Skeletal muscle tissue (tissue), 4 donors: ENCODE data around the gene AKT2. TPM values are rescaled to one million over a fixed set of nuclear protein-coding genes. Genes with fewer than 3 reads are reported as not detected.

ENCODE experiments used
- H3K27ac ChIP-seq: one replicate; pipeline ENCODE4 v1.7.0; 2013; ENCODE audit warnings: mild to moderate bottlenecking, low read depth, low read length, inconsistent platforms
- H3K27me3 ChIP-seq, 3 donors: one replicate each; pipeline ENCODE4 v1.7.0; 2013; ENCODE audit warnings: low read length in 3 of 3; ENCODE audit not compliant: control insufficient read depth in 3 of 3, insufficient read depth in 3 of 3
- H3K36me3 ChIP-seq, 3 donors: one replicate each; pipeline ENCODE4 v1.7.0; 2013; ENCODE audit warnings: low read length in 3 of 3; ENCODE audit not compliant: control insufficient read depth in 3 of 3, insufficient read depth in 3 of 3
- H3K4me1 ChIP-seq, 3 donors: one replicate each; pipeline ENCODE4 v1.7.0; 2013; ENCODE audit warnings: low read length in 3 of 3, mild to moderate bottlenecking in 3 of 3; ENCODE audit not compliant: control insufficient read depth in 3 of 3, insufficient read depth in 3 of 3
- H3K4me3 ChIP-seq, 3 donors: one replicate each; pipeline ENCODE4 v1.7.0; 2013; ENCODE audit warnings: low read length in 3 of 3
- H3K9ac ChIP-seq, 3 donors: one replicate each; pipeline ENCODE4 v1.7.0; 2013; ENCODE audit warnings: low read length in 3 of 3, mild to moderate bottlenecking in 3 of 3, moderate library complexity in 2 of 3, low read depth in 1 of 3
- H3K9me3 ChIP-seq, 3 donors: one replicate each; pipeline ENCODE4 v1.7.0; 2013; ENCODE audit warnings: low read length in 3 of 3; ENCODE audit not compliant: control insufficient read depth in 3 of 3
- total RNA-seq: library from RNA; depleted of rRNA; stranded (reverse); fragments of >200 nt; gene quantifications from one replicate; pipeline ENCODE4 v1.2.3, GENCODE V29; 2014
- donor health status: Osteomylitis.

The AKT2 gene
- total RNA-seq, 1 donor from 2014 or later, result 91.3 TPM

- peaks cover 29 to 44% (median 39%) of the 10 kb centered on the region in 3 donors for H3K36me3 ChIP-seq
- no peaks in the 10 kb centered on the region for H3K27me3 ChIP-seq
- H3K4me3 ChIP-seq, result no peak overlapping the region
- peaks cover 11 to 16% (median 12%) of the 10 kb centered on the region in 3 donors for H3K4me1 ChIP-seq
- no peak overlapping the region for H3K27ac ChIP-seq
- no peak overlapping the region for H3K9ac ChIP-seq
- H3K9me3 ChIP-seq, result no peaks in the 10 kb centered on the region
Measured at GRCh38 chr19:40232479-40232878, 52.7 kb downstream of the AKT2 start.

- no peak overlapping the region for H3K27ac ChIP-seq
- no peak overlapping the region for H3K4me3 ChIP-seq
- peaks cover 11 to 16% (median 12%) of the 10 kb centered on the region in 3 donors for H3K4me1 ChIP-seq
- H3K9me3 ChIP-seq, result no peaks in the 10 kb centered on the region
- H3K27me3 ChIP-seq, result peaks cover under 1 to 2% (median 1%) of the 10 kb centered on the region in 3 donors
- peaks cover 24 to 39% (median 34%) of the 10 kb centered on the region in 3 donors for H3K36me3 ChIP-seq
- peak overlapping the region in 1 of 3 donors; percentile 25 for H3K9ac ChIP-seq
Measured at GRCh38 chr19:40231544-40232424, 53.4 kb downstream of the AKT2 start.

DNA sequence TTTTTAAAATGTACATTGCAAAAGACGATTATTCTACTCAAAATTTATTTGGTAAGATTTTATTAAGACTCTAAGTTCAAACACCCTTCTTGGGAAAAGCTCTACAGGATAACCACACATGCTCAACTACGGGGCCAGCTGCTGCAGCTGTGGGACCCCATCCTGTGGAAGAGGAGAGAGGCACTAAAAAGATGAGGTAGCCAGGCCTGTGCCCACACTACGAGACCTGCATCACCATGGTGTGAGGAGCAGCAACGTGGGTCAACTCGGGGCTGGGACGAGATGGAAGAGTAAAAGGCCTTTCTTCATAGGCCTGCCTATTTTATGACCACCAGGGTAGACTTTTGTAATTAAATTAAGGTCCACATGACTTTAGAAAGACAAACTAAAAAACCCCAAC lies 54.1 kb downstream of the AKT2 start:
- Histone ChIP-seq H3K4me3 (no peak overlapping the region), H3K4me1 (peaks cover 14 to 23% (median 19%) of the 10 kb centered on the region in 3 donors), H3K9ac (no peak overlapping the region), H3K27me3 (peaks cover 8 to 10% (median 8%) of the 10 kb centered on the region in 3 donors), H3K9me3 (no peaks in the 10 kb centered on the region), H3K36me3 (peaks cover 17 to 31% (median 28%) of the 10 kb centered on the region in 3 donors), H3K27ac (no peak overlapping the region)

DNA sequence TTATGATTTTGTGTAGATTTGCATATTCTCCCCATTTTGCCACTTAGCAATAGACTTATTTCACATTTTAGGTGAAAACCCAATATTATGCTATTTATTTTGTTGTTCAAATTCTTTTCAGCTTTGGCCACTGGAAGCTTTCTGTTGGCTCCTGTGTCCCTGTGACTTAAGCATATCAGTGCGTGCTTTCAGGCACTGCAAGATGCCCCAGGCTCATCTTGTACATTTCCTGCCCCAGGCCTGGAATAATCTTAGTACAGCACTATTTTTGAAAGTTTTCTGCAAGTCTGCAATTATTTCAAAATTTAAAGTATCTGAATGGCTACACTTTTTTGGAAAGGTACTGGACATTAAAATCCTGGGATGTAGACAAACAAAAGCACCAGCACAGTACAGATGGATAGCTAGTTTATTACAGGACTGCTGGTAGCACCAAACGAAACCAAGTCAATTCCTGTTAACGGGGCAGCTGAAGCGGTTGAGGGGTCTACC lies 55.2 kb downstream of the AKT2 start:
- Histone ChIP-seq H3K9me3 (no peaks in the 10 kb centered on the region), H3K27ac (no peak overlapping the region), H3K36me3 (peaks cover 6 to 21% (median 17%) of the 10 kb centered on the region in 3 donors), H3K4me3 (no peak overlapping the region), H3K9ac (no peak overlapping the region), H3K27me3 (peaks cover 18 to 20% (median 19%) of the 10 kb centered on the region in 3 donors), H3K4me1 (peaks cover 16 to 29% (median 26%) of the 10 kb centered on the region in 3 donors)

GRCh38 chr19:40229484-40229883 lies 55.7 kb downstream of the AKT2 start:
- Histone ChIP-seq H3K9ac (no peak overlapping the region), H3K27ac (no peak overlapping the region), H3K4me1 (peaks cover 16 to 29% (median 26%) of the 10 kb centered on the region in 3 donors), H3K9me3 (no peaks in the 10 kb centered on the region), H3K4me3 (no peak overlapping the region), H3K36me3 (peaks cover 5 to 16% (median 13%) of the 10 kb centered on the region in 3 donors), H3K27me3 (peaks cover 22 to 25% (median 24%) of the 10 kb centered on the region in 3 donors)

DNA sequence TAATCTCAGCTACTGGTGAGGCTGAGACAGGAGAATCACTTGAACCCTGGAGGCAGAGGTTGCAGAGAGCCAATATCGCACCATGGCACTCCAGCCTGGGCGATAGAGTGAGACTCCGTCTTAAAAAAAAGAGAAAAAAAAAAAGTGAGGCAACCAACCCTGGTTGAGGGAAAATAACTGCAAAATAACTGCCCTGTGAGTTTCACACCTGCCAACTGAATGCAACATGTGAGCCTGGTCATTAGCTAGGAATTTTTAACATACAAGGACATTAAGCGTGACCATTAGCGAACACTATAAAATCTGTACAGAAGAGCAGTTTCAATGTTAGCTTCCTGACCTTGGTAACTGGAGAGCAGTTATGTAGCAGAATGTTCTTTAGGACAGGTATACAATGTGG lies 56.3 kb downstream of the AKT2 start:
- peaks cover 16 to 29% (median 26%) of the 10 kb centered on the region in 3 donors for H3K4me1 ChIP-seq
- H3K4me3 ChIP-seq, result no peak overlapping the region
- H3K36me3 ChIP-seq, result peaks cover 5 to 10% (median 7%) of the 10 kb centered on the region in 3 donors
- H3K9ac ChIP-seq, result no peak overlapping the region
- H3K9me3 ChIP-seq, result no peaks in the 10 kb centered on the region
- peaks cover 27 to 31% (median 30%) of the 10 kb centered on the region in 3 donors for H3K27me3 ChIP-seq
- H3K27ac ChIP-seq, result no peak overlapping the region

DNA sequence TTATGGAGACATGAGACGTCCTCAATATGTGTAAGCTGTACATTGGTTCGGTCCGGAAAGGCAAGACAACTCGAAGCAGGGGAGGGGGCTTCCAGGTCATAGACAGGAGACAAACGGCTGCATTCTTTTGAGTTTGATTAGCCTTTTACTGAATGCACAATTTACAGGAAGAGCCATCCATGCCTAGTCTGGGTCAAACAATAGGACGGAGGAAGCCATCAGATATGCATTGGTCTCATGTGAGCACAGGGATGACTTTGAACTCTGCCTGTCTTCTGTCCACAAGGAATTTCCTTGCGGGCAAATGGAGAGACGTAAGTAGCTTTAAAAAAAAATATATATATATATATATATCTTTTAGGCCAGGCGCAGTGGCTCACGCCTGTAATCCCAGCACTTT lies 56.8 kb downstream of the AKT2 start:
- Histone ChIP-seq H3K27me3 (peaks cover 31 to 36% (median 35%) of the 10 kb centered on the region in 3 donors), H3K27ac (no peak overlapping the region), H3K36me3 (peaks cover 3 to 5% (median 5%) of the 10 kb centered on the region in 3 donors), H3K9ac (no peak overlapping the region), H3K9me3 (no peaks in the 10 kb centered on the region), H3K4me3 (no peak overlapping the region), H3K4me1 (peaks cover 18 to 29% (median 26%) of the 10 kb centered on the region in 3 donors)

- H3K9ac ChIP-seq, result peak overlapping the region in 1 of 3 donors; percentile 68
- peaks cover 37 to 50% (median 44%) of the 10 kb centered on the region in 3 donors for H3K27me3 ChIP-seq
- peak overlapping the region; percentile 45 to 59 (median 58) for H3K4me3 ChIP-seq
- no peak overlapping the region for H3K27ac ChIP-seq
- no peaks in the 10 kb centered on the region for H3K36me3 ChIP-seq
- H3K4me1 ChIP-seq, result peaks cover 6 to 20% (median 16%) of the 10 kb centered on the region in 3 donors
- no peaks in the 10 kb centered on the region for H3K9me3 ChIP-seq
Measured at GRCh38 chr19:40225440-40226305, 59.5 kb downstream of the AKT2 start.

- Histone ChIP-seq H3K4me3 (no peak overlapping the region), H3K27me3 (peaks cover 38 to 59% (median 51%) of the 10 kb centered on the region in 3 donors), H3K9me3 (no peaks in the 10 kb centered on the region), H3K27ac (no peak overlapping the region), H3K9ac (no peak overlapping the region), H3K36me3 (no peaks in the 10 kb centered on the region), H3K4me1 (peaks cover 6 to 18% (median 16%) of the 10 kb centered on the region in 3 donors)
Measured at GRCh38 chr19:40224342-40225150, 60.6 kb downstream of the AKT2 start.
